ENCODE data around the gene CUBN. TPM values are rescaled to one million over a fixed set of nuclear protein-coding genes. Genes with fewer than 3 reads are reported as not detected.

Gene CUBN
- total RNA-seq, 1 experiment from 2014 or later, result 0.46 TPM

- no peaks in the 10 kb centered on the region for H3K9me3 Mint-ChIP-seq
- CTCF ChIA-PET, result no interaction called here
- no peaks in the 10 kb centered on the region for H3K36me3 Mint-ChIP-seq
- no peak for DNase-seq (ENCODE audit: low spot score)
- no peaks in the 10 kb centered on the region for H3K27me3 Mint-ChIP-seq (ENCODE audit: low read depth)
- no peak for ATAC-seq
- H3K4me1 Mint-ChIP-seq, result peaks cover 15% of the 10 kb centered on the region
- H3K27ac Mint-ChIP-seq, result no peak overlapping the region
- no peak for TF ChIP-seq PRDM15 (CRISPR knock-in tag; IDR thresholded peaks at IDR 0.05)
- no peak for TF ChIP-seq NFYB (CRISPR knock-in tag; conservative IDR thresholded peaks at IDR 0.05; ENCODE audit: low read depth)
- TF ChIP-seq SMAD4 (CRISPR knock-in tag; IDR thresholded peaks at IDR 0.05), result no peak
- no peak for TF ChIP-seq FOXP4 (CRISPR knock-in tag; IDR thresholded peaks at IDR 0.05)
- no peak for TF ChIP-seq ZNF512 (CRISPR knock-in tag; IDR thresholded peaks at IDR 0.05; ENCODE audit: borderline replicate concordance)
- TF ChIP-seq CBFB (CRISPR knock-in tag; IDR thresholded peaks at IDR 0.05; ENCODE audit: low read depth), result no peak
- no peak for TF ChIP-seq HMGA2 (CRISPR knock-in tag; IDR thresholded peaks at IDR 0.05)
- TF ChIP-seq FOXK1 (CRISPR knock-in tag; IDR thresholded peaks at IDR 0.05), result no peak
- TF ChIP-seq ZBTB21 (CRISPR knock-in tag; IDR thresholded peaks at IDR 0.05; ENCODE audit: borderline replicate concordance), result no peak
- TF ChIP-seq EMX1 (CRISPR knock-in tag; IDR thresholded peaks at IDR 0.05), result no peak
- no peak for TF ChIP-seq ARID4B (CRISPR knock-in tag; IDR thresholded peaks at IDR 0.05; ENCODE audit: borderline replicate concordance)
- POLR2A ChIA-PET, result no interaction called here
- no peak overlapping the region for H3K4me3 Mint-ChIP-seq
Measured at GRCh38 chr10:17128261-17128660, 1.4 kb downstream of the CUBN start.

- H3K4me1 Mint-ChIP-seq, result peaks cover 18% of the 10 kb centered on the region
- ATAC-seq (no peak), DNase-seq (ENCODE audit: low spot score) (no peak)
- no peaks in the 10 kb centered on the region for H3K9me3 Mint-ChIP-seq
- ChIA-PET CTCF (interaction anchor here (1.4 kb wide), 1 partner anchor 104 kb away, joined by 3 read pairs; no protein-coding TSS in a partner anchor), POLR2A (no interaction called here)
- H3K36me3 Mint-ChIP-seq, result no peaks in the 10 kb centered on the region
- no peaks in the 10 kb centered on the region for H3K27me3 Mint-ChIP-seq (ENCODE audit: low read depth)
- H3K27ac Mint-ChIP-seq, result no peak overlapping the region
- no peak overlapping the region for H3K4me3 Mint-ChIP-seq
- TF ChIP-seq ELF4 (CRISPR knock-in tag; IDR thresholded peaks at IDR 0.05; ENCODE audit: low read depth), result no peak
- TF ChIP-seq JUN (CRISPR knock-in tag; IDR thresholded peaks at IDR 0.05), result no peak
- no peak for TF ChIP-seq ZNF121 (CRISPR knock-in tag; IDR thresholded peaks at IDR 0.05)
- TF ChIP-seq HMGXB4 (CRISPR knock-in tag; IDR thresholded peaks at IDR 0.05), result no peak
- no peak for TF ChIP-seq USF1 (CRISPR knock-in tag; IDR thresholded peaks at IDR 0.05)
- TF ChIP-seq PREB (CRISPR knock-in tag; IDR thresholded peaks at IDR 0.05; ENCODE audit: borderline replicate concordance), result no peak
- TF ChIP-seq TCF7 (CRISPR knock-in tag; IDR thresholded peaks at IDR 0.05; ENCODE audit: low read depth), result no peak
- TF ChIP-seq EMX1 (CRISPR knock-in tag; IDR thresholded peaks at IDR 0.05), result no peak
- TF ChIP-seq ERG (CRISPR knock-in tag; IDR thresholded peaks at IDR 0.05), result no peak
Measured at GRCh38 chr10:17126327-17126726, 3.3 kb downstream of the CUBN start.

All from WTC11 (cell line).